Stimulated activated CD8-positive, alpha-beta memory T cell treated with anti-CD3 and anti-CD28 coated beads, Interleukin-12 subunit alpha, Interleukin-12 subunit beta, amount 100 ng/mL, for 4 hours (primary cell): Measurements from ENCODE around the gene SLC9A2.

Source experiments
- DNase-seq: peaks from one replicate; pipeline ENCODE4 v3.0.0-alpha.2; 2020; ENCODE audit warnings: low read depth

The SLC9A2 gene

DNA sequence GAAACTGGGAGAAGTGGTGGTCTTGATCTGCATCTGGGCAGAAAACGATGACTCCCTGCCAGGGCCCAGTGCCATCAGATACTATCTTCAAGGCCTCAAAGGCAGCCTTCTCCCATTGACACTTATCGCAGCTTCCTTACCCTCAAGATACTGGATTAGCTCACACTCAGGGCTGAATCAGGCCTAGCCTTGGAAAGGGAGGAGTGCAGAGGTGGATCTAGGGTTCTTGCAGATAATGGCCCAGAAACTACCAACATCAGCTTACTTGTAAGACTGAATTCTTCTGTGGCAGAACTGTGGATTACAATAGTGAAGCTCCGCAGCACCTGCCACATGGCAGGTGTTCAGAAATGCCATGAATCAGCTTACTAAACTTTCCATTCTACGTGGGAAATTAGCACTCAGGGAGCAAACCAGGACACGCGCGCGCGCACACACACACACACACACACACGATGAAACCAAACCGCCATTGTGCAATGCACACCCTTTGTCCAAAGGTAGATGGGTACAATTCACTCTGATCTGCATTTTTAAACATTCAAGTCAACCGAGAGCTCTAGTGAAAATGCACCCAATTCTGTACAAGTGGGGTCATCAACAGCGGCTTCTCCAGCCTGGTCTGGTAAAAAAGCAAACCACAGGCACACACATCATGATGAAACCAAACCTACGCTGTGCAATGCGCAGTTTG is 116.2 kb downstream of the SLC9A2 start:
- DNase-seq: no peak

DNA sequence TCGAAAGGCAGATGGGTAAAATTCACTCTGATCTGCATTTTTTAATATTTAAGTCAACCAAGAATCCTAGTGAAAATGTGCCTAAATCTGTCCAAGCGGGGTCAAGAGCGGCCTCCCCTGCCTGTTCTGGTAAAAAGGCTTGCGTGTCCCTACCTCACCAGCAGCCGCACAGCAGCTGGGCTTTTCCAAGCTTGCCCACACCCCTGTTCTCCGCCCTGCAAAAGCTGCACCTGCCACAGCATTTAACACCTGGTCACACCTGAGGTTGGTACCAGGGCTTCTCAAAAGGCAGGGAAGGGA is 116.7 kb downstream of the SLC9A2 start:
- DNase-seq: no peak

DNA sequence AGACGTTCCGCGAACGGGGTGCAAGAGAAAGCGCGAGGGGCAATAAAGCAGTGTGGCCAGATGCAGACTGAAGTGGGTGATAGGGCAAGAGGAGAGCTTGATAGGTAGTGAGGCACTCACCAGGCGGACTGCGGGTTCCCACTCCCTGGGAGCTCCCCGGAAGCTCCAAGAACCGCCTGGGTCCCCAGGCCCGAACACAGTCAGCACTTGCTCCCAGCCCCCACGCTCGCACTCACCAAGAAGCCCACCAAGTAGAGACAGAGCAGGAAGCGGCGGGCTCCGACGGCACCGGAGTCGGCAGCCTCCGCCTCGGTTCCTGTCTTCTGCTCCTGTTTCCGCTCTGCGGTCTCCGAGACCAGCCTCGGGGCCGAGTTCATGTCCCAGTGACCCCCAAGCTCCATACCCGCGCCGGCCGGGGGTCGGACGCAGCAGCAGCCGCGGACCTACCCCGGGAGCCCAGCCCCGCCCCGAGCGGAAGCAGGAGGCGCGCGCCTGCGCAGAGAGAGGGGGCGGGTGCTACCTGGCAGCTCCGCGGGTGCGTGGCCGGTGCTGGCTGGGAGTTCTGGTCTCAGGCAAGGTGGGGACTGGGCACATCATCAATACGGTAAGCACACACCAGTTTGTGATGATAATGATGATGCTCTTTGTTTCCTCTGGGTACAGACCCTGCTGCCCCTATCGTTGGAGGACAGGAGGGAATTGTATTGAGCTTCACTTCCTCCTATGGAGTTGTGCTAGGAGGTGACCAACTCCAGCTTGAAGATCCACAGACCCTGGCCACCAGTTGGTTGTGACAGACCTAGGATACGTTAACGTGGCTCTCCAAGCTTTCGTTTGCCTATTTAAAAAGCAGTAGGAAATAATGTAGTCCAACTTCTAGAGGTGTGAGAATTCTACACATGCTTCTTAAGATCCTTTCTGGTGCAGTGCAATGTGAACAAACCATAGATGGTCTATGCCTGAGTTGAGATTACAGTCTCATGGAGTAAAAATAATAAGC is 117.4 kb downstream of the SLC9A2 start:
- DNase-seq: peak; percentile 81

DNA sequence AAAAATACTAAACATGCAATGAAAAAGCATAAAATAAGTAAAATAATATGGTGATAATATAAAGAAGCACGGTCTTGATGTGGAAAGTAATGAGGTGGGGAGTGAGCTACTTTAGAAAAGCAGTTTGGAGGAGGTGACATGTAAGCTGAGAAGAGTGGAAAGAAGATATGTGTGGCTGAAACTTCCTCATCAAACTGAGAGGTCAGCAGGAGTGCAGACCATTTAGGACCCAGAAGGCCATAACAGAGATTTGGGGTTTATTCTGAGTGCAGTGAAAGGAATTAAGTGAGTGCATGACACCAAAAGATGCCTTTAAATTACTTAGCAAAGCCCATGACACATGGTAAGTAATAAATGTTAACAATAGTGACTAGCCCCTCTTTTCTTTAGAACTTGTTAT is 118.1 kb downstream of the SLC9A2 start:
- DNase-seq: no peak

DNA sequence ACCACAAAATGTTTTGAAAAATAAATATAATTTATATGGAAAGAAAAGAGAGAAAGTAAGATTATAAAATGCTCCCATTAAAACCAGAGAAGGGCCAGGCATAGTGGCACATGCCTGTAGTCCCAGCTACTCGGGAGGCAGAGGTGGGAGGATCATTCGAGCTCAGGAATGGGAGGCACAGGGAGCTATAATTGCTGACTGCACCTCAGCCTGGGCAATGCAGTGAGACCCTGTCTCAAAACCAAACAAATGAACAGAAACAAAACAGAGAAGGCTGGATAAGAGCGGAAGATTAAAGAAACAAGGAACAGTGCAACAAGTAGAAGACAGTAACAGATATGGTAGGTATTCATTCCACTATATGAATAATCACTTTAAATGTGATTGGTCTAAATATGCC is 123.9 kb downstream of the SLC9A2 start:
- DNase-seq: no peak

DNA sequence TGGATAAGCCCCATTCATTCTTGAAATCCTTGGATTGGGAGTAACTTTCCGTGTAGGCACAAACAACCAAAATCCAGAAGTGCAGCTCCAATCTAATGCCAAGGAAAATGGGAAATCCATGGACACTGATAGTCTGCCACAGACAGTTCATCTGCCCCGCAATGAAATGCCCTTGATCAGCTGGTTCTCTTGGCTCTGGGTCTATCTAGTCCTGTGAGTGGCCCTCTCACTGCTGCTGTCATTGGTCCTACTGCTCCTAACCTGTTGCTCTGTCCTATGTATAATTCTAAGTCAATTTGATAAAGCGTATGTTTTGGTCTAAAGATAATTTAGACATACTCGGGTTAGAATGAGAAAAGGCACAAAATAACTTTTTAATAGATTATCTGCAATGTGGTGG is 128.8 kb downstream of the SLC9A2 start:
- DNase-seq: no peak

DNA sequence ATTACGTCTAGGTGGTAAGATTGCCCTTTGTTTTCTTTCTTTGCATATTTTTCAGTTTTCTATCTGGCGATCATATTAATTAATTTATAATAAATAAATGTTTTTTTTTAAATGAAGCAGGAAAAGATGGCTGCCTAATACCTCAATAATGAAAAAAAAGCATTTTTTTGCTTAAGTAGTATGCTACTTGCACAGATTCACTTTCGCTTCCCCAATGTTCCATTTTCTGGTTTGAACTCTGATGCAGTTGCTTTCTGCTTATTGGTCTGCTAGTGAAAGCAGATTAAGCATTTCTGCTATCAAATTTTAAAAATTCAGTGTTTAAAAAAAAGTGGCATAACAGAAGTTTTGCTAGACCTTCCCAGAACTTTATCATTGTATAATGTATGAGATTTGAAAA is 130.6 kb downstream of the SLC9A2 start:
- no peak for DNase-seq

DNA sequence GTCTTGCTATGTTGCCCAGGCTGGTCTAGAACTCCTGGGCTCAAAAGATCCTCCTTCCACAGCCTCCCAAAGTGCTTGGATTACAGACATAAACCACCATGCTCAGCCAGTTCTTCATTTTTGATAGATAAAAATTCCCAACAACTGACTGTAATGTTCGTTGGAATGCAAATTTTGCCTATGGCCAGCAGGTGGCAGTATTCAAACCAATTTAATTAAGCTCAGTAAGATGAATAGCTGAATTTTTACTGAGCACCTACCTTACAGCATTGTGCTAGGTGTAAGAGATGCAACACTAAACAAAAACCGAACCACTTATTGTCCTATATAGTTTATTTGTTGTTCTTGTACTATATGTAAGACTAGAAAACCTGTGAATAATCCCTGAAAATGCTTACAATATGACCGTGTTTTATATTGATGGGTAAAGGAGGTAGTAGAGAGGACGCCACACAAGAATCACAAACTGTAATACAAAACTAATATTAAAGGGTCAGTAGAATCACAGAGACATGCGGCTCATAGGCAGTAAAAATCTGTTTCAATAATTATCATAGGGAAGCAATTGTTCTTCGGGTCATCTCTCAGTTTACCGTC is 134.3 kb downstream of the SLC9A2 start:
- no peak for DNase-seq

DNA sequence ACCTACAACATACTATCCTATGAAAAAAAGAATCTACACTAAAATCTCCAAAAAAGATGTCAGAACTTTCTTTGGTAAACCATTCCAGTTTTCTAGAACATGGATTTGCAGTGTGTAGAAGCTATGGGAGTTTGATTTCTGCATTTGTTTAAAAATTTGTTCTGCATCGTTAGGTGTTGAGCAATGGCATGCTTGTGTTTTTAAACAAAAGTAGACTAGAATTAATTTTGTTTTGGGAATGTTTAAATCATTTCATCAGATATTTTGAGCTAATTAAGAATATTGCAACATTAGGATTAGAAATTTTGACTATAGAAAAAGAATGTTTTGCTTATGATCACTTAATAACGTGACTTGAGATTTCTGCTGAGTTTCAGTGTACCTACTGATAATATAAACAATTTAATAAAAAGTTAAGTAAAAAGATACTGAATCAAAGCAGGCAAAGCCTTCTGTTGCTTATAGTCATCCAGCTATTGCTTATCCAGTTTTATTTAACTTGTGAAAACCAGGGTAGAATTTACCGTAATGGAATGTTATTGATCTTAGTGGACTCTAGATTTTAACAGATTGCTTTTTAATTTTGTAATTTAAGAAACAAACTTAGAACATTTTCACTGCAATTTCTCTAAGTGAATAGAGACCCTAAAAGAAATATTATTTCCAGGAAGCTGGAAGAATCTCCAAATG is 135.2 kb downstream of the SLC9A2 start:
- DNase-seq: no peak

DNA sequence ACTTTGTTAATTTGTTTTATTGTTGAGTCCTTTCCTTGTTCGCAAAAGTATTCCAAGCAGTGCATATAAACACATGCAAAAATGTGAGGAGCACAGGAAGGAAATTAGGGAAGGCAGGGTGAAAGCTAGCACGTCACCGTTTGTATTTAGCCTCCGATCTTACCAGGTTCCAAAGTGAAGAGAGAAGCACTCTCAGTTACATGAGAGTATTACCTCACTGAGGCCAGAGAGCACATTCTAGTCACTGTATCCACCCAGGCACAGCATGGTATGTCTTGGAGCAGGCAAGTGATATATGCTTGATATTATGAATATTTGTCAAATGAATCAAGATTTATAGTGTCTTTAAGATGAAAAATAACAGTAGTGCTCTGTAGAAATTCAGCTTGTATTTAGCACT is 135.9 kb downstream of the SLC9A2 start:
- DNase-seq: no peak

DNA sequence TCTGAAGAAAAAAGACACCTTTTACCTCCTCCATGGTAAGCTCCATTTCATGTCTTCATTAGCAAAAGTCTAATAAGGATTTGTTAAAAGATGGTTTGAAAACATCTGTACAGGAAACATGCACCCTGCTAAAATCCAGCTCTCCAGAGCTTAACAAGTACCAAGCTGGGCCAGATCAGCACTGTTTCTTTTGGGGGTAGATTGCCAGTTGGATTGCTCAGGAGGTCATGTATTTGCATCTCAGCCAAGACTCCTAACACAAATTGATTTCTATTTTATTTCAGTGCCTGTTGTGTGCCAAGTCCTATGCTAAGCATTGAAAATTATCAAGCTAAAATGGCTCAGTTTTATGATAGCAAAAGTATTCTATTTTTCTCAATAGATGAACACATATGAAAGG is 139.1 kb downstream of the SLC9A2 start:
- no peak for DNase-seq
